Esophagus muscularis mucosa (tissue), 4 donors: ENCODE measurements around the gene OR6K6. TPM values are rescaled to one million over a fixed set of nuclear protein-coding genes. Genes with fewer than 3 reads are reported as not detected.

Source experiments
- DNase-seq: peaks from one replicate; pipeline ENCODE4 v3.0.0-alpha.2; 2017; ENCODE audit errors: extremely low spot score
- H3K27ac ChIP-seq, 4 donors: fragments of 200-600 bp; sonication (generic); replicated peaks in 1 of 4; 1 replicate in 3 of 4; 2 replicates in 1 of 4; pipeline ENCODE4 v1.5.1; 2016 to 2019; ENCODE audit warnings: mild to moderate bottlenecking in 1 of 4
- H3K27me3 ChIP-seq, 4 donors: fragments of 200-600 bp; sonication (generic); one replicate each; pipeline versions ENCODE4 v1.5.1 to v1.6.0; 2016 to 2019
- H3K36me3 ChIP-seq, 4 donors: fragments of 200-600 bp; sonication (generic); one replicate each; pipeline ENCODE4 v1.5.1; 2016 to 2019
- H3K4me1 ChIP-seq, 4 donors: fragments of 200-600 bp; sonication (generic); one replicate each; pipeline ENCODE4 v1.5.1; 2016 to 2019
- H3K4me3 ChIP-seq, 4 donors: fragments of 200-600 bp; sonication (generic); 1 replicate in 2 of 4; 2 replicates in 2 of 4; pipeline ENCODE4 v1.5.1; 2016 to 2019; ENCODE audit warnings: mild to moderate bottlenecking in 4 of 4, moderate library complexity in 1 of 4
- H3K9me3 ChIP-seq, 4 donors: fragments of 200-600 bp; sonication (generic); 1 replicate in 3 of 4; 2 replicates in 1 of 4; pipeline ENCODE4 v1.5.1; 2016 to 2019
- EP300 ChIP-seq: sonication (generic); formaldehyde crosslinking; IDR thresholded peaks from one replicate; pipeline ENCODE4 v1.6.1; 2017; ENCODE audit warnings: antibody characterized with exemption
- POLR2A ChIP-seq: fragments of 450-650 bp; IDR thresholded peaks from one replicate; pipeline ENCODE4 v1.6.1; 2017; ENCODE audit warnings: antibody characterized with exemption, moderate library complexity, mild to moderate bottlenecking, low read depth
- POLR2AphosphoS5 ChIP-seq, 2 donors: sonication (generic); formaldehyde crosslinking; IDR thresholded peaks; one replicate each; pipeline ENCODE4 v1.6.1; 2017; ENCODE audit warnings: antibody characterized with exemption in 2 of 2
- WGBS: methylation state at CpG from one replicate; pipeline ENCODE4 v1.1.5; 2018; 5-methylcytosine and 5-hydroxymethylcytosine counted together
- intact Hi-C: fragments of 100-400 bp; cut with DNase I; formaldehyde crosslinking; loops from one replicate; pipeline ENCODE4 v1.15.1; 2023
- small RNA-seq, 3 donors: library from RNA; depleted of rRNA; stranded (forward); fragments of <200 nt; gene quantifications; one replicate each; pipeline ENCODE3, GENCODE V24; 2016
- total RNA-seq, 4 donors: library from RNA; depleted of rRNA; stranded (reverse); fragments of >200 nt; gene quantifications; one replicate each; pipeline versions ENCODE4 v1.1.0 to v1.2.1, GENCODE V29; 2016
- TF ChIP-seq, protein P1 (sequence below), 3 experiments: fragments of 200-600 bp in 2 of 3; fragments of 450-650 bp in 1 of 3; sonication (generic) in 2 of 3; IDR thresholded peaks; one replicate each; pipeline ENCODE4 v1.5.1; 2017 to 2019; ENCODE audit warnings: antibody characterized with exemption in 3 of 3, mild to moderate bottlenecking in 2 of 3, moderate library complexity in 1 of 3

OR6K6 gene
- total RNA-seq, 4 donors from 2014 or later: not detected

DNA sequence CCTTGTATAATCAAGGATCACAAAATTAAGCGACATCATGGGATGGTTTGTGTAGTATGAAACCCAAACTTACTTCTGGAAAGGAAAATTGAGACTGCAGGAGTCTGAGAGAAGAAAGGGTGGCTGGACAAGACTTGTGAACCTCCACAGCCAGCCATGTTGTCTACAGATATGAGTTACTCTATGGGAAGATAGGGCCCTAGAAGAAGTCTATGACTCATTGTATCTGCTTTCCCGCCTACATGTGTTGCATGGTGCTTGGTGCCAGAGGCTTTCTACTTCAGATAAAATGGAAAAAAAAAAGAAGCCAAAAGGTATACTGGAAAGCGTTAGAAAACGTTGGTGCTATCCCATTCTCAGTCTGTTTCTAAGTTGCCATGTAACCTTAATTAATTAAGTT is 45.2 kb downstream of the OR6K6 start:
- Histone ChIP-seq H3K27ac (no peak overlapping the region), H3K4me1 (no peaks in the 10 kb centered on the region), H3K27me3 (no peaks in the 10 kb centered on the region), H3K4me3 (no peak overlapping the region), H3K9me3 (no peaks in the 10 kb centered on the region), H3K36me3 (no peaks in the 10 kb centered on the region)
- TF ChIP-seq POLR2A: no peak
- no peak for TF ChIP-seq POLR2AphosphoS5 (IDR thresholded peaks at IDR 0.05)
- no peak for DNase-seq
- 76% methylated on average over 4 of the region's 4 CpGs for WGBS
- intact Hi-C loops: no loop called here

DNA sequence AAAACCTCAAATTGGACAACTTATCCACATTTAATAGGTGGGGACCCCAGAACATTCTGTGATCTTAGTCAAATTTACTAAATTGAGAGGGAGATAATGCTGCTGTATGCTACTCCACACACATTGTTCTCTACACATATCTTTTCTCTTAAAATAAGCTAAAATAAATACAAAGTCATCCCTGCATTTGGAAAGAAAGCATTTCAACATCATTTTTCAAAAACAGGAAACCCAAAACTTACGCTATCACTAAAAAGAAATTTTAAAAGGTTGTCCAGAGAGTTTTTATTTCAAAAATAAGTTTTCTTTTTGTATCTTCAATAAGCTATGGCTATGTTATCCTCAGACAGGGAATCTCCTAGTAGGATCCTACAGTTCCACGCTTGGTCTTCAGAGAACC is 46.0 kb downstream of the OR6K6 start:
- H3K27ac ChIP-seq: no peak overlapping the region
- H3K36me3 ChIP-seq: no peaks in the 10 kb centered on the region

DNA sequence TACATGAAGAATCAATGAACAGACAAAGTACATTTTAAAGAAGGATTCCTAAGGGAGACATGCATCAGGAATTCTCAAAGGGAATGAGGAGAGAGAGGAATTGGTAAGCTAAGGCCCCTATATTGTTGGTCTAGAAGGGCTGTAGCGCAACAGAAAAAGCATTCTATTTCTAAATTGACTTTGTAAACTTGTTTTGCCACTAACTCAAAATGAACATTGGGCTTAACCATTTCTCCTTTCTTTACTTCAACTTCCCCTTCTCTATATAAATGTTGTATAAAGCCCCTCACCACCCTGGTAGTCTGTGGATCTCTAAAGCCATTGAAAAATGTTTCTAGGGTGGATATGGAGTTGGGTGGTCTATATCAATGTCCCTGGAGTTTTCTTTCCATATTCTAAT is 46.9 kb downstream of the OR6K6 start:
- WGBS: 71% methylated on average over 1 of the region's 1 CpG

More for the DNA sequence above, 46.0 kb downstream of the OR6K6 start:
- Histone ChIP-seq H3K9me3 (no peaks in the 10 kb centered on the region), H3K4me1 (no peaks in the 10 kb centered on the region), H3K27me3 (no peaks in the 10 kb centered on the region), H3K4me3 (no peak overlapping the region)
- 82% methylated on average over 2 of the region's 2 CpGs for WGBS
- intact Hi-C loops: no loop called here
- TF ChIP-seq, protein P1, sequence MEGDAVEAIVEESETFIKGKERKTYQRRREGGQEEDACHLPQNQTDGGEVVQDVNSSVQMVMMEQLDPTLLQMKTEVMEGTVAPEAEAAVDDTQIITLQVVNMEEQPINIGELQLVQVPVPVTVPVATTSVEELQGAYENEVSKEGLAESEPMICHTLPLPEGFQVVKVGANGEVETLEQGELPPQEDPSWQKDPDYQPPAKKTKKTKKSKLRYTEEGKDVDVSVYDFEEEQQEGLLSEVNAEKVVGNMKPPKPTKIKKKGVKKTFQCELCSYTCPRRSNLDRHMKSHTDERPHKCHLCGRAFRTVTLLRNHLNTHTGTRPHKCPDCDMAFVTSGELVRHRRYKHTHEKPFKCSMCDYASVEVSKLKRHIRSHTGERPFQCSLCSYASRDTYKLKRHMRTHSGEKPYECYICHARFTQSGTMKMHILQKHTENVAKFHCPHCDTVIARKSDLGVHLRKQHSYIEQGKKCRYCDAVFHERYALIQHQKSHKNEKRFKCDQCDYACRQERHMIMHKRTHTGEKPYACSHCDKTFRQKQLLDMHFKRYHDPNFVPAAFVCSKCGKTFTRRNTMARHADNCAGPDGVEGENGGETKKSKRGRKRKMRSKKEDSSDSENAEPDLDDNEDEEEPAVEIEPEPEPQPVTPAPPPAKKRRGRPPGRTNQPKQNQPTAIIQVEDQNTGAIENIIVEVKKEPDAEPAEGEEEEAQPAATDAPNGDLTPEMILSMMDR (IDR thresholded peaks at IDR 0.05): no peak
- TF ChIP-seq POLR2A (no peak), EP300 (no peak), POLR2AphosphoS5 (IDR thresholded peaks at IDR 0.05) (no peak)
- DNase-seq: no peak

DNA sequence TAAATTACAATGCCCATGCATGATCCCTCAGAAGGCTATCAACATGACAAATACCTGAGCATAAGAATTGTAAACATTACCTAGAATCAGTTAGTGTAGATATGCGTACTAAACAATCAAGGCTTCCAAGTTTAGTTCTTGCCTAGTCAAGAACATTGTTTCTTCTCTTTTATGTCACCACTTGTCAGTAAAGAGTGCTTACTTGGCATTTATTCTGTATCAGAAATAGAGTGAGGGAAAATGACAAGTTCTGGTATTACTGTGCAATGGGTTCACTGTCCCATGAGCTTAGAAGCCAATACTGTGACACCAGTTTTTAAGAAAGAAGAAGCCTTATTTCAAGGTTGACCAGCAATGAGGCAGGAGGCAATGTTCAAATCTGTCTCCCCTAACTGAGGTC is 49.2 kb downstream of the OR6K6 start:
- WGBS: 89% methylated on average over 1 of the region's 1 CpG
- H3K4me1 ChIP-seq: no peaks in the 10 kb centered on the region
- H3K9me3 ChIP-seq: no peaks in the 10 kb centered on the region
- intact Hi-C loops: no loop called here
- no peak for DNase-seq
- no peak overlapping the region for H3K4me3 ChIP-seq
- no peak overlapping the region for H3K27ac ChIP-seq
- no peaks in the 10 kb centered on the region for H3K36me3 ChIP-seq
- TF ChIP-seq, protein P1 (IDR thresholded peaks at IDR 0.05): no peak
- TF ChIP-seq EP300 (no peak), POLR2AphosphoS5 (IDR thresholded peaks at IDR 0.05) (no peak), POLR2A (no peak)
- H3K27me3 ChIP-seq: peaks cover 0 to 4% (median 0%) of the 10 kb centered on the region in 4 donors

More for the DNA sequence above, 46.9 kb downstream of the OR6K6 start:
- no peak for DNase-seq
- no peak for TF ChIP-seq POLR2AphosphoS5 (IDR thresholded peaks at IDR 0.05)
- TF ChIP-seq, protein P1 (IDR thresholded peaks at IDR 0.05): no peak
- no peak for TF ChIP-seq POLR2A
- no peak for TF ChIP-seq EP300
- no peaks in the 10 kb centered on the region for H3K27me3 ChIP-seq
- intact Hi-C loops: no loop called here
- H3K4me3 ChIP-seq: no peak overlapping the region
- H3K4me1 ChIP-seq: no peaks in the 10 kb centered on the region
- no peak overlapping the region for H3K27ac ChIP-seq
- H3K9me3 ChIP-seq: no peaks in the 10 kb centered on the region
- H3K36me3 ChIP-seq: no peaks in the 10 kb centered on the region

Small RNA genes lying within 50 kb of the gene (small RNA-seq; reads per million reads assigned to genes)
- 0 reads per million in 3 donors for gene OR2AQ1P

Other genes with a start within 250 kb of the OR6K6 start
- not detected for gene OR6Y1, start 200.3 kb upstream of the OR6K6 start, total RNA-seq
- gene OR6P1, start 184.1 kb upstream of the OR6K6 start, total RNA-seq: not detected
- not detected for gene OR10X1, start 174.8 kb upstream of the OR6K6 start, total RNA-seq
- not detected for gene OR10Z1, start 149.5 kb upstream of the OR6K6 start, total RNA-seq
- 1 to 10 TPM in 1 of 4 donors, under 1 TPM in 2, not detected in 1; 0.06 to 2.5 (median 0.33) TPM for gene SPTA1, start 68.0 kb upstream of the OR6K6 start, total RNA-seq
- gene OR6K2, start 54.1 kb upstream of the OR6K6 start, total RNA-seq: not detected
- gene OR6K3, start 34.0 kb upstream of the OR6K6 start, total RNA-seq: not detected
- gene OR6N1, start 17.5 kb downstream of the OR6K6 start, total RNA-seq: not detected
- gene OR6N2, start 26.5 kb downstream of the OR6K6 start, total RNA-seq: not detected
- 10 to 100 TPM in 1 of 4 donors, 1 to 10 TPM in 3; 2.1 to 19.7 (median 3.2) TPM for gene MNDA, start 76.6 kb downstream of the OR6K6 start, total RNA-seq
- gene PYHIN1, start 176.8 kb downstream of the OR6K6 start, total RNA-seq: 1 to 10 TPM in 2 of 4 donors, not detected in 2; 1.2 to 1.3 TPM